Endothelial cell (in vitro differentiated cells): ENCODE data around the gene LARP4B. TPM values are rescaled to one million over a fixed set of nuclear protein-coding genes. Genes with fewer than 3 reads are reported as not detected.

Experiments
- DNase-seq: peaks from one replicate; pipeline ENCODE4 v3.0.0; 2021; ENCODE audit warnings: low spot score
- H3K27ac Mint-ChIP-seq: one replicate; pipeline ENCODE4 v1.8.0; 2021; ENCODE audit warnings: mixed read lengths, inconsistent platforms; ENCODE audit not compliant: unreplicated experiment
- H3K27me3 Mint-ChIP-seq: one replicate; pipeline ENCODE4 v1.8.0; 2021; ENCODE audit warnings: mild to moderate bottlenecking, moderate library complexity, mixed read lengths, inconsistent platforms; ENCODE audit not compliant: unreplicated experiment
- H3K36me3 Mint-ChIP-seq: one replicate; pipeline ENCODE4 v1.8.0; 2021; ENCODE audit warnings: mild to moderate bottlenecking, low read depth, mixed read lengths, inconsistent platforms; ENCODE audit not compliant: unreplicated experiment
- H3K4me1 Mint-ChIP-seq: one replicate; pipeline ENCODE4 v1.8.0; 2021; ENCODE audit warnings: mild to moderate bottlenecking, mixed read lengths, inconsistent platforms; ENCODE audit not compliant: unreplicated experiment
- H3K4me3 Mint-ChIP-seq: one replicate; pipeline ENCODE4 v1.8.0; 2021; ENCODE audit warnings: mild to moderate bottlenecking, mixed read lengths, inconsistent platforms; ENCODE audit not compliant: unreplicated experiment
- H3K9me3 Mint-ChIP-seq: one replicate; pipeline ENCODE4 v1.8.0; 2021; ENCODE audit warnings: mixed read lengths, inconsistent platforms; ENCODE audit not compliant: unreplicated experiment
- CTCF ChIP-seq: fragments of 200-600 bp; sonication (generic); IDR thresholded peaks from one replicate; pipeline ENCODE4 v1.5.0; 2021; ENCODE audit warnings: antibody characterized with exemption; ENCODE audit not compliant: unreplicated experiment
- total RNA-seq: library from RNA; stranded (reverse); fragmentation: NEBNext Ultra II Directional; extraction: Animal tissue kit (Norgen Biotek cat#: 25700); gene quantifications from one replicate; pipeline ENCODE4 v1.2.1, GENCODE V29; 2021; ENCODE audit not compliant: unreplicated experiment

Gene LARP4B
- total RNA-seq, 1 donor from 2014 or later: 91.8 TPM

- H3K36me3 Mint-ChIP-seq: peaks cover 6% of the 10 kb centered on the region
- H3K9me3 Mint-ChIP-seq: no peaks in the 10 kb centered on the region
- peaks cover 16% of the 10 kb centered on the region for H3K4me1 Mint-ChIP-seq
- no peak for DNase-seq
- no peaks in the 10 kb centered on the region for H3K27me3 Mint-ChIP-seq
- no peak for TF ChIP-seq CTCF
- H3K4me3 Mint-ChIP-seq: peak overlapping the region; percentile 49
- peak overlapping the region; percentile 45 for H3K27ac Mint-ChIP-seq
Observed at GRCh38 chr10:921471-922414, 9.8 kb downstream of the LARP4B start.

- Mint-ChIP-seq H3K36me3 (peaks cover 6% of the 10 kb centered on the region), H3K4me3 (no peak overlapping the region), H3K9me3 (no peaks in the 10 kb centered on the region), H3K4me1 (peaks cover 10% of the 10 kb centered on the region), H3K27me3 (no peaks in the 10 kb centered on the region), H3K27ac (no peak overlapping the region)
- no peak for TF ChIP-seq CTCF
- DNase-seq: no peak
Observed at GRCh38 chr10:920450-920849, 11.1 kb downstream of the LARP4B start.

GRCh38 chr10:919481-919880 is 12.0 kb downstream of the LARP4B start:
- H3K27me3 Mint-ChIP-seq: no peaks in the 10 kb centered on the region
- DNase-seq: no peak
- TF ChIP-seq CTCF: no peak
- peaks cover 5% of the 10 kb centered on the region for H3K4me1 Mint-ChIP-seq
- no peak overlapping the region for H3K27ac Mint-ChIP-seq
- no peaks in the 10 kb centered on the region for H3K9me3 Mint-ChIP-seq
- peaks cover 3% of the 10 kb centered on the region for H3K36me3 Mint-ChIP-seq
- H3K4me3 Mint-ChIP-seq: no peak overlapping the region

- H3K4me3 Mint-ChIP-seq: no peak overlapping the region
- no peak for DNase-seq
- peaks cover under 1% of the 10 kb centered on the region for H3K36me3 Mint-ChIP-seq
- no peak for TF ChIP-seq CTCF
- no peaks in the 10 kb centered on the region for H3K27me3 Mint-ChIP-seq
- no peak overlapping the region for H3K27ac Mint-ChIP-seq
- H3K9me3 Mint-ChIP-seq: no peaks in the 10 kb centered on the region
- H3K4me1 Mint-ChIP-seq: peaks cover 4% of the 10 kb centered on the region
Observed at GRCh38 chr10:917999-918398, 13.5 kb downstream of the LARP4B start.

GRCh38 chr10:917416-917720 is 14.1 kb downstream of the LARP4B start:
- Mint-ChIP-seq H3K36me3 (peaks cover 3% of the 10 kb centered on the region), H3K4me1 (peaks cover 8% of the 10 kb centered on the region)

More at GRCh38 chr10:917416-917720, 14.1 kb downstream of the LARP4B start:
- no peaks in the 10 kb centered on the region for H3K9me3 Mint-ChIP-seq
- TF ChIP-seq CTCF: no peak
- H3K4me3 Mint-ChIP-seq: no peak overlapping the region
- H3K27me3 Mint-ChIP-seq: peaks cover 1% of the 10 kb centered on the region
- DNase-seq: no peak
- H3K27ac Mint-ChIP-seq: no peak overlapping the region
